Keratinocyte (primary cell): ENCODE results near the gene KIF17.

Experiments used
- CTCF ChIP-seq, 3 experiments: IDR thresholded peaks in 1 of 3; conservative IDR thresholded peaks in 1 of 3; optimal IDR thresholded peaks in 1 of 3; 2 replicates in 2 of 3; 3 replicates in 1 of 3; pipeline versions ENCODE3 to v1.5.1; 2011; ENCODE audit warnings: low read length in 3 of 3, mild to moderate bottlenecking in 3 of 3, moderate library complexity in 2 of 3, control low read depth in 1 of 3, inconsistent platforms in 1 of 3; ENCODE audit not compliant: insufficient read depth in 2 of 3; ENCODE audit errors: extremely low read depth in 1 of 3
- EZH2 ChIP-seq: IDR thresholded peaks from one replicate; pipeline ENCODE4 v1.6.1; 2012; ENCODE audit warnings: inconsistent platforms, mild to moderate bottlenecking, low read length, moderate library complexity

GRCh38 chr1:20695515-20695914 is 22.3 kb downstream of the KIF17 start:
- no peak for TF ChIP-seq CTCF (optimal IDR thresholded peaks at IDR 0.05 in 1 of 3, IDR thresholded peaks at IDR 0.05 in 1 of 3, conservative IDR thresholded peaks at IDR 0.05 in 1 of 3; ENCODE audit: extremely low read depth in 1 of 3, insufficient read depth in 2 of 3, low read length in 3 of 3)
- TF ChIP-seq EZH2 = no peak
